ENCODE data around the gene MS4A10.

GRCh38 chr11:60814112-60814511 is 29.0 kb downstream of the MS4A10 start:
- TF ChIP-seq, protein P1, sequence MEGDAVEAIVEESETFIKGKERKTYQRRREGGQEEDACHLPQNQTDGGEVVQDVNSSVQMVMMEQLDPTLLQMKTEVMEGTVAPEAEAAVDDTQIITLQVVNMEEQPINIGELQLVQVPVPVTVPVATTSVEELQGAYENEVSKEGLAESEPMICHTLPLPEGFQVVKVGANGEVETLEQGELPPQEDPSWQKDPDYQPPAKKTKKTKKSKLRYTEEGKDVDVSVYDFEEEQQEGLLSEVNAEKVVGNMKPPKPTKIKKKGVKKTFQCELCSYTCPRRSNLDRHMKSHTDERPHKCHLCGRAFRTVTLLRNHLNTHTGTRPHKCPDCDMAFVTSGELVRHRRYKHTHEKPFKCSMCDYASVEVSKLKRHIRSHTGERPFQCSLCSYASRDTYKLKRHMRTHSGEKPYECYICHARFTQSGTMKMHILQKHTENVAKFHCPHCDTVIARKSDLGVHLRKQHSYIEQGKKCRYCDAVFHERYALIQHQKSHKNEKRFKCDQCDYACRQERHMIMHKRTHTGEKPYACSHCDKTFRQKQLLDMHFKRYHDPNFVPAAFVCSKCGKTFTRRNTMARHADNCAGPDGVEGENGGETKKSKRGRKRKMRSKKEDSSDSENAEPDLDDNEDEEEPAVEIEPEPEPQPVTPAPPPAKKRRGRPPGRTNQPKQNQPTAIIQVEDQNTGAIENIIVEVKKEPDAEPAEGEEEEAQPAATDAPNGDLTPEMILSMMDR (conservative IDR thresholded peaks at IDR 0.05; ENCODE audit: low read depth in 2 of 2) = no peak
- TF ChIP-seq, protein P2, sequence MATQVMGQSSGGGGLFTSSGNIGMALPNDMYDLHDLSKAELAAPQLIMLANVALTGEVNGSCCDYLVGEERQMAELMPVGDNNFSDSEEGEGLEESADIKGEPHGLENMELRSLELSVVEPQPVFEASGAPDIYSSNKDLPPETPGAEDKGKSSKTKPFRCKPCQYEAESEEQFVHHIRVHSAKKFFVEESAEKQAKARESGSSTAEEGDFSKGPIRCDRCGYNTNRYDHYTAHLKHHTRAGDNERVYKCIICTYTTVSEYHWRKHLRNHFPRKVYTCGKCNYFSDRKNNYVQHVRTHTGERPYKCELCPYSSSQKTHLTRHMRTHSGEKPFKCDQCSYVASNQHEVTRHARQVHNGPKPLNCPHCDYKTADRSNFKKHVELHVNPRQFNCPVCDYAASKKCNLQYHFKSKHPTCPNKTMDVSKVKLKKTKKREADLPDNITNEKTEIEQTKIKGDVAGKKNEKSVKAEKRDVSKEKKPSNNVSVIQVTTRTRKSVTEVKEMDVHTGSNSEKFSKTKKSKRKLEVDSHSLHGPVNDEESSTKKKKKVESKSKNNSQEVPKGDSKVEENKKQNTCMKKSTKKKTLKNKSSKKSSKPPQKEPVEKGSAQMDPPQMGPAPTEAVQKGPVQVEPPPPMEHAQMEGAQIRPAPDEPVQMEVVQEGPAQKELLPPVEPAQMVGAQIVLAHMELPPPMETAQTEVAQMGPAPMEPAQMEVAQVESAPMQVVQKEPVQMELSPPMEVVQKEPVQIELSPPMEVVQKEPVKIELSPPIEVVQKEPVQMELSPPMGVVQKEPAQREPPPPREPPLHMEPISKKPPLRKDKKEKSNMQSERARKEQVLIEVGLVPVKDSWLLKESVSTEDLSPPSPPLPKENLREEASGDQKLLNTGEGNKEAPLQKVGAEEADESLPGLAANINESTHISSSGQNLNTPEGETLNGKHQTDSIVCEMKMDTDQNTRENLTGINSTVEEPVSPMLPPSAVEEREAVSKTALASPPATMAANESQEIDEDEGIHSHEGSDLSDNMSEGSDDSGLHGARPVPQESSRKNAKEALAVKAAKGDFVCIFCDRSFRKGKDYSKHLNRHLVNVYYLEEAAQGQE (IDR thresholded peaks at IDR 0.05; ENCODE audit: unreplicated experiment) = no peak
- TF ChIP-seq EZH2 (IDR thresholded peaks at IDR 0.05; ENCODE audit: low read depth, unreplicated experiment) (no peak), POLR2AphosphoS5 (IDR thresholded peaks at IDR 0.05; ENCODE audit: low read depth) (no peak)

Measured in GM23338 (cell line).